Activated CD8-positive, alpha-beta memory T cell treated with anti-CD3 and anti-CD28 coated beads, Interleukin-2, amount 50 U/mL, for 4 hours (primary cell): ENCODE results near the gene ZSWIM8.
"Not testable (repeated sequence)": the region's sequence is repeated elsewhere in the genome, so short reads cannot be mapped to it uniquely, and the experiment has no call there.

Experiments used
- DNase-seq: peaks from one replicate; pipeline ENCODE4 v3.0.0-alpha.2; 2020

Gene ZSWIM8

GRCh38 chr10:73816917-73817729 is 31.7 kb downstream of the ZSWIM8 start:
- DNase-seq: no peak

GRCh38 chr10:73817826-73818225 is 32.4 kb downstream of the ZSWIM8 start:
- DNase-seq: no peak

- DNase-seq: no peak
These were observed 33.0 kb downstream of the ZSWIM8 start for GRCh38 chr10:73818402-73818801.

- DNase-seq: no peak
These were observed 33.7 kb downstream of the ZSWIM8 start for GRCh38 chr10:73819081-73819480.

GRCh38 chr10:73819513-73820093 is 34.2 kb downstream of the ZSWIM8 start:
- no peak for DNase-seq

- no peak for DNase-seq
These were observed 38.0 kb downstream of the ZSWIM8 start for GRCh38 chr10:73823391-73823790.

GRCh38 chr10:73824146-73824725 is 38.8 kb downstream of the ZSWIM8 start:
- DNase-seq: no peak

GRCh38 chr10:73827346-73828089 is 42.1 kb downstream of the ZSWIM8 start:
- no peak for DNase-seq

GRCh38 chr10:73828161-73828560 is 42.8 kb downstream of the ZSWIM8 start:
- no peak for DNase-seq

GRCh38 chr10:73829090-73829489 is 43.7 kb downstream of the ZSWIM8 start:
- DNase-seq: not testable (repeated sequence)

- DNase-seq: no peak
These were observed 51.1 kb downstream of the ZSWIM8 start for GRCh38 chr10:73836427-73836980.

GRCh38 chr10:73837072-73837471 is 51.7 kb downstream of the ZSWIM8 start:
- no peak for DNase-seq

- no peak for DNase-seq
These were observed 52.7 kb downstream of the ZSWIM8 start for GRCh38 chr10:73838008-73838567.

GRCh38 chr10:73838827-73839226 is 53.4 kb downstream of the ZSWIM8 start:
- no peak for DNase-seq

GRCh38 chr10:73839276-73839966 is 54.0 kb downstream of the ZSWIM8 start:
- DNase-seq: no peak

- DNase-seq: no peak
These were observed 54.6 kb downstream of the ZSWIM8 start for GRCh38 chr10:73840056-73840402.

- DNase-seq: no peak
These were observed 55.1 kb downstream of the ZSWIM8 start for GRCh38 chr10:73840403-73841060.

GRCh38 chr10:73841061-73841421 is 55.6 kb downstream of the ZSWIM8 start:
- no peak for DNase-seq

GRCh38 chr10:73841526-73842285 is 56.3 kb downstream of the ZSWIM8 start:
- no peak for DNase-seq

GRCh38 chr10:73842349-73842748 is 56.9 kb downstream of the ZSWIM8 start:
- no peak for DNase-seq

GRCh38 chr10:73843261-73843660 is 57.9 kb downstream of the ZSWIM8 start:
- no peak for DNase-seq
